ENCODE measurements around the gene CDCP2. TPM values are rescaled to one million over a fixed set of nuclear protein-coding genes. Genes with fewer than 3 reads are reported as not detected.
"Not testable (repeated sequence)": the region's sequence is repeated elsewhere in the genome, so short reads cannot be mapped to it uniquely, and the experiment has no call there.

CDCP2 gene
- total RNA-seq, 1 experiment from 2014 or later, result not detected

DNA sequence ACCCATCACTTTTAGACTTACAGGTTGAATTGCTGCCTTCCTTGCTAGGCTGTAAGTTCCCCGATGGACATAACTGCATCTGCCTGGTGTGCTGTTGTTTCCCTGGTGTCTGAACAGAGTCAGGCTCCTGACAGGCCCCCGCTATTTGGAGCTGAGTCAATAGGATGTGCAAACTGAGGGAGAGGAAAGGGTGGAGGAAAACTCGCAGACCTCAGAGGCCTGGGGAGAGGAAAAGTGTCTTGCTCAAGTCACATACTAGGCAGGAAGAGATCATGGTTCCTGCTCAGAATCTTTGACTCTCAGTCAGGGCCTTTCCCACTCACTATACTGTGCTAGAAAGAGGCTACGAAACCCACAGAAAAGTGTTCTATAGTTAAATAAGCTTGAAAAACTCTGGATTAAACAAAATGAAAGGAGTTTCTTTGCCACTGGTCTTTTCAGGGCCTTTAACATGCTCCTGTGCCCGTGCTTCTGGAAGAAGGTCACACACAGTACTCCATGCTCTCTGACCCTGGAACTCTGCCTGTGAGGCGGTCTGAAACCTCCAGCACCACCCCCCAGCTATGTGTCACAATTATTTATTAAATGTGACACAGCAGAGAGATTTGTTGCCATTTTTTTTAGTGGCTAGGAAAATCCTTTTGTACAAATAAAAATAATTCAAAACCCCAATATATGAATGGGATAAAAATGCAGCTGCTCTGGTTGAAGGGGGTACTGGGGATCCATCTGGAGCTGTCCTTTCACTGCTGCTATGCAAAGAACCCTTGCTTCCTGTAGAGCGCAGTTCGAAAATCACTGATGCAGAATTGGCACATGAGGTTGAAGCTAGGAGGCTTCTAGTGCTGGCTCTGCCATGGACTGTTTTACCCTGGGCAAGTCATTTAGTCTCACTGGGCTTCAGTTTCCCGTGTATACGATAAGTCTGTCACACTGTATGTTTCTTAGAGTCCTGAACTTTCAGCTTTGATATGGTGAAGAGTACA, 20.1 kb upstream of the CDCP2 start:
- Histone ChIP-seq H3K27me3 (no peaks in the 10 kb centered on the region), H3K9me3 (no peaks in the 10 kb centered on the region), H3K4me3 (no peak overlapping the region), H3K36me3 (no peaks in the 10 kb centered on the region)
- DNase-seq, result no peak

DNA sequence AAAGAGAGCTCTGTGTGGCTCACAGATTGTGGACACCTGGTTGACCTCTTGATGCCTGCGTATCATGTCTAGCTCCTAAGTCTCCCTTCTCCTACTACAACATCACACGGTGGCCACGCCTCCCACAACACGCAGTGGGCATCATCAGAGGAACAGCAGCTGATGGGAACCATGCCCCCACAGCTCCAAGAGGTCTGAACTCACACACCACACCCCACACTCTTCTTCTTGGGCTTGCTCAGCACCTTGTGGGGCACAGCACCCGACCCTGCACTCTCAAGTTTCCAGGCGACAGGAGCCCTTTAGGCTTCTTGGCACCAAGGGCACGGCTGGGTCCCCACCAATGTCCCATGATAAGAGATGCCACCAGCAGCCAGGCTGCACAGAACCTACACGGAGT, 18.8 kb upstream of the CDCP2 start:
- Histone ChIP-seq H3K36me3 (no peaks in the 10 kb centered on the region), H3K4me3 (no peak overlapping the region), H3K9me3 (no peaks in the 10 kb centered on the region), H3K27me3 (no peaks in the 10 kb centered on the region)
- DNase-seq, result no peak

DNA sequence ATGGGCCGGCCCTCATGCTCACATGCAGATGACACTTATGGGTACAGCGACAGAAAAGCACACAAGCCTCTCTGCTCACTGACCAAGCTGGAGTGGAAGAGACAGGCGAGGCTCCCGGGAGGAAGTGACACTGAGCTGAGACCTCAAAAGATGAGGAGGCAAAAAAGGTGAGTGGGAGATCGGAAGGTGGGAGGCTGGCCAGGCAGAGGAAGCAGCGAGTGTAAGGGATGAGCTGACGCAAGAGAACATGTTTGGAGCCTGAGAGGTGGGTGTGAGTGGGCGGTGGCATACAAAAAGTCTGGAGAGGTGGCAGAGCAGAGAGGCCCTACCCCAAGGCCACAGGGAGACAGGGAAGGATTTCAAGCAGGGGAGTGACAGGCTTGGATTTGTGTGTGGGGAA, 18.2 kb upstream of the CDCP2 start:
- Histone ChIP-seq H3K9me3 (no peaks in the 10 kb centered on the region), H3K4me3 (no peak overlapping the region), H3K27me3 (no peaks in the 10 kb centered on the region), H3K36me3 (no peaks in the 10 kb centered on the region)
- no peak for DNase-seq

DNA sequence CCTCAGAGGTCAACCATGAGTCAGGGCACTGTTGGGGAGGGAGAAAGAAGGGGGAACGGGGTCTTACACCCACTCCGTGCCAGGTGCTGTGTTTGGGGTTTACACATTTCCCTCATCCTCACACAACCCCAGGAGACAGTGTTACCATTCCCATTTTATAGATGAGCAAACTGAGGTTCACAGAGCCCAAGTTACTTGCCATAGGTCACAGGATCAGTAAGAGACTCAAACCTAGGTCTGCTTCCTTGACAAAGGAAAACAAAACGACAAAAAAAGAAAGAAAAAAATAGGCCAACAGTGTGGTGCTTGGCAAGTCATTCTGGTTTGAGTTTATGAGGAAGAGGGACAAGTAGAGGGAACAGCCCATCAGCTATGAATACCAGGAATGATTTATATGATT, 16.3 kb upstream of the CDCP2 start:
- DNase-seq, result no peak
- no peaks in the 10 kb centered on the region for H3K9me3 ChIP-seq
- H3K4me3 ChIP-seq, result no peak overlapping the region
- H3K27me3 ChIP-seq, result no peaks in the 10 kb centered on the region
- no peaks in the 10 kb centered on the region for H3K36me3 ChIP-seq

DNA sequence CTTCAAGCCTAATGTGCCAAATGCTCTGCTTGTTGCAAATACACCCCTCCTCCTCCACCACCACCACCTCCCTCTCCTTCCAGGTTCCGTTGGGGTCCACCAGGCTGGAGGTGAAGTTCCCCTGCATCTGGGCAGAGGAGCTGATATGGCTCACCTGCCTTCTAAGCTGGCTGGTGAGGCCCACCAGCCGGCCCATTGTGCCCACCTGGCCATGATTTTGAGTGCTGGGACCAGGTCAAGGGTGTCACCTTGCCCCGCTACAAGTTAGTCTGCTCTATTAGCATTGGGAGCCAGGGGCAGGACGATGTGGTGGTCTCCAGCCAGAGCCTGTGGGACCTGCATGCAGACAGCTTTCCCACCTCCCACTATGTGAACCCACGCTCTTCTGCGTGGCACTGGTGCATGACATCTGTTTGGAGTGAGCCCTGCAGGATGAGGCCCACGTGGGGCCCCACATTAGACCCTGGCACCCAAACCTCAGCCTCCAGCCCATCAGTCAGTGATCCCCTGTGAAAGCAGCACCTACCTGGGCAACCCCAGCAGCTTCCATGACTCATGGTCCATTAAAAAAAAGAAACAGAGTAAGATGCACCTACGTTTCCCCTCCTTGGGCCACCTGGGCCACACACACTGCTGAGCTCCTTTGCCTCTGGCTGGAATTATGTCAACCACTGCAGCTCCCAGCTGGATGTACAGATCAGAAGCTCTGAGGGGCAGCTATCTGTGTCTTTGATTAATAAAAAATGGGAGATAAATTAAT, 15.6 kb upstream of the CDCP2 start:
- no peak overlapping the region for H3K4me3 ChIP-seq
- DNase-seq, result no peak
- H3K9me3 ChIP-seq, result no peaks in the 10 kb centered on the region
- H3K36me3 ChIP-seq, result no peaks in the 10 kb centered on the region
- no peaks in the 10 kb centered on the region for H3K27me3 ChIP-seq

DNA sequence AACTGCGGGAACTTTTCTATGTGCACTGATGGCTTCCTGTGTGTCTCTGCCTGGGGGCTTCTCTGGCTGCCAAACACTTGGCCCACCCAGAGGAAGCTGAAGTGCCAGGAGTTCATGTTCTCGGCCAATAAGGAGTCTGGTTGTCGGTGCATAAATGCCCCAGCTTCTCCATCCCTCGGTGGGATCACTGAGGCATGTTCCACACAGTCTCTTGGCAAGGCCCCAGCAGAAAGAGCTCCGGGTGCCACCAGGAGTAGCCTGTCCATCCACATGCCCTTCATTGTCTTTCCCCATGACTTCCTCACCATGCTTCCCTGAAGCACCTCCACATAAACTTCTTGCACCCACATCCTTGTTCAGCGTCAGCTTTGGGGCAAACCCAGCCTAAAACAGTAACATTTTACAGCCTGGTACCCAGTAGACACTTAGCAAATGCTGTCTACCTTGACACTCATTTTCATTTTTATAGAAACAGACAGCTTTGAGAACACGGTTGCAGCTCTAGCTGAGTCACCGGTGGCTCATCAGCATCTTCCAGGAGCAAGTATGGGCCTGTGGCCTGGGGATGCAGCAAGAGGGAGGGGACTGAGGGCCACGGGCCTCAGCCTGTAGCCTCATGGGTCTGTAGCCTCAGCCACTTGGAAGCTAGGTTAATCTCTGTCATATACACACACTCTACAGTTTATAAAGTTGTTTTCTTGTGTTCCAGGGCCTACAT, 14.8 kb upstream of the CDCP2 start:
- H3K27me3 ChIP-seq, result no peaks in the 10 kb centered on the region
- no peaks in the 10 kb centered on the region for H3K36me3 ChIP-seq
- H3K4me3 ChIP-seq, result no peak overlapping the region
- peak; percentile 66 for DNase-seq
- no peaks in the 10 kb centered on the region for H3K9me3 ChIP-seq

DNA sequence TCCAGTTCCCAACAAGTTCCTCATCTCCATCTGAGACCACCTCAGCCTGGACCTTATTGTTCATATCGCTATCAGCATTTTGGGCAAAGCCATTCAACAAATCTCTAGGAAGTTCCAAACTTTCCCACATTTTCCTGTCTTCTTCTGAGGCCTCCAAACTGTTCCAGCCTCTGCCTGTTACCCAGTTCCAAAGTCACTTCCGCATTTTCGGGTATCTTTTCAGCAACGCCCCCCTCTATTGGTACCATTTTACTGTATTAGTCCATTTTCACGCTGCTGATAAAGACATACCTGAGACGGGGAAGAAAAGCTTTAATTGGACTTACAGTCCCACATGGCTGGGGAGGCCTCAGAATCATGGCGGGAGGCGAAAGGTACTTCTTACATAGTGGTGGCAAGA, 13.6 kb upstream of the CDCP2 start:
- not testable (repeated sequence) for DNase-seq, H3K27me3 ChIP-seq, H3K9me3 ChIP-seq, H3K36me3 ChIP-seq, H3K4me3 ChIP-seq

DNA sequence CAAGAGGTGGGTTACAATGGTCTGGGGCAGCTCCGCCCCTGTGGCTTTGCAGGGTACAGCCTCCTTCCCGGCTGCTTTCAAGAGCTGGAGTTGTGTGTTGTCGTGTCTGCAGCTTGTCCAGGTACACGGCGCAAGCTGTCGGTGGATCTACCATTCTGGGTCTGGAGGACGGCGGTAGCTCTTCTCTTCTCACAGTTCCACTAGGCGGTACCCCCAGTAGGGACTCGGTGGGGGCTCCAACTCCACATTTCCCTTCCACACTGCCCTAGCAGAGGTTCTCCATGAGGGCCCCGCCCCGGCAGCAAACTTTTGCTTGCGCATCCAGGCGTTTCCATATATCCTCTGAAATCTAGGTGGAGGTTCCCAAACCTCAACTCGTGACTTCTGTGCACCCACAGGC, 12.3 kb upstream of the CDCP2 start:
- H3K4me3 ChIP-seq, result no peak overlapping the region
- no peaks in the 10 kb centered on the region for H3K27me3 ChIP-seq
- H3K36me3 ChIP-seq, result no peaks in the 10 kb centered on the region
- no peak for DNase-seq
- H3K9me3 ChIP-seq, result no peaks in the 10 kb centered on the region

DNA sequence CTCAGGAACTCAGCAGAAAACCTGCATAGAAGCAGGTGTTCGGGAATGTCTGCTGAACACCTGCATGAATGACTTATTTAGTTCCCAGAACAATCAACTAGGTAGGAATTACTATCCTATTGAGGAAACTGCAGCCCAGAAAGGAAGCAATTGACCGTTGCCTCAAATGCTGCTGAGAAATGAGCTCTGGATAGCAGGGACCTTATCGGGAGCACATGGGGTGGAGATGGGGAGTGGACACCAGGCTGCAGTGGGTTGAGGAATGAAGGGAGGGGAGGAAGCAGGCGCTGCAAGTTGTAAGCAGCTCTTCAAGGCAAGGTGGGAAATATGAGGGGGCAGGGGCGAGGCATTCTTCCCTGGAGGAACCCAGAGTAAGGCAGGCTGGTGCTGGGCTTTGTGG, 10.8 kb upstream of the CDCP2 start:
- H3K9me3 ChIP-seq, result no peaks in the 10 kb centered on the region
- H3K36me3 ChIP-seq, result no peaks in the 10 kb centered on the region
- no peaks in the 10 kb centered on the region for H3K27me3 ChIP-seq
- H3K4me3 ChIP-seq, result no peak overlapping the region
- DNase-seq, result no peak

DNA sequence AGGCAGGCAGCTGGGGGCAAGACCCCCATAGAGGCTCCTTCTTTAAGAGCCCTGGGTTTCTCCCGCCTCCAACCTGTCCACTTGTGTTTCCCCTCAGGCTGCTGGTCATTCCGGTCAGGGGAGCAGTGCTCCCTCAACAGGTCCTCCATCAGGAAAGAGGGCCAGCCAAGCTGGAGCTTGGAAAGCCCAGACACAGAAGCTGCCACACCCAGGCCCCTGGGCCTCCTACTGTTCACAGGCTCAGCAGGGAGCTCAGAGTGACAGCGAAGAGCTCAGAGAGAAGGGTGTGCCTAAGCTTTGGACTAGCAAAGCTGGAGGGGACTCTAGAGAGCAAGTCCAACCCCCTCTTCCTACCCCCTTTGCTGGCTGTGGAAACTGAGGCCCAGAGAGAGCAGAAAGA, 10.3 kb upstream of the CDCP2 start:
- Histone ChIP-seq H3K9me3 (no peaks in the 10 kb centered on the region), H3K4me3 (no peak overlapping the region), H3K27me3 (no peaks in the 10 kb centered on the region), H3K36me3 (no peaks in the 10 kb centered on the region)
- no peak for DNase-seq

DNA sequence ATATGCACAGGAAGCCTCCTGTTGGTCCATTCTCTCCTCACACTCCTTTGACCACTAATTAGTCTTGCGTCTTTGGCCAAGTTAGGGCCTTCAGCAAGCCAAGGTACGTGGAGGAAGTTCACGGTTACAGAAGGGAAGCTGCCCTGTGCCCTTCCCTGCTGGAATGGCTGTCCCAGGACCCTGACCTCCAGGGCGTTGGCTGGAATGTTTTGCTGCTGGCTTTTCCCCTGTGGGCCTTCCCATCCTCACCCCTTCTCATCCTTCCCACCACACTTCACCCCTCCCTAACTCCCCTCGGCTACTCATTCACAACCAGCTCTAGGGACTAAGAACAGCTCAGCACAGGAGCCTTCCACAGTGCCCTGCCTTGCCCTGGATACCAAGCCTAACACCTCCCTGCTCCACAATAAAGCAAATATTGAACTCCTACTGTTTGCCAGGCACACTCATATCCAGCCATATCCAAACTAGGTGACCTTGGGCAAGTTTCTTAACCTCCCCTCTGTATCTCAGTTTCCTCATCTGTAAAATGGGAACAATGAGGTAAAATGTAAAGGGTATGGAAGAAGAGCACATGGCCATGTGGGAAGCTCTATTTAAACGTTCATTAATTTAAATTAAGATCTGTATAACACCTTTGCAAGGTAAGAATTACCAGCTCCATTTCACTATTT, 8.8 kb upstream of the CDCP2 start:
- Histone ChIP-seq H3K27me3 (no peaks in the 10 kb centered on the region), H3K9me3 (no peaks in the 10 kb centered on the region), H3K4me3 (no peak overlapping the region), H3K36me3 (no peaks in the 10 kb centered on the region)
- no peak for DNase-seq

DNA sequence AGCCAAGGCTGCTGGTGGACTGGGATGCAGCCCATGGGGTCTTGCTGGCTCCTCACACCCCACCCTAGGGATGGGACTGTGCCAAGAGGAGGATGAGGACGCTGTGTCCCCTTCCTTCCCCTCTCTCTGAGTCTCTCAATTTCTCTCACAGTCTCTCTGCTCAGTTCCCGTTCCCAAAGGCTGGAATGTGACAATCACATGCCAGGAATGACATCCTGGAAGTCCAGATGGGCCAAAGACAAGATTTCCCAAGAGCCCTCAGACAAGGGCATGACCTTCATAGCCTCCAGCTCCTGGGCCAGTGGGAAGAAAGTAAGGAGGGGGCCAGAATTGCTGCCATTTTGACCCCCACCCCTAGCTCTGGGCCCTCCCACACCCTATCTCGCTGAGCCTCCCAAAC, 7.6 kb upstream of the CDCP2 start:
- Histone ChIP-seq H3K27me3 (no peaks in the 10 kb centered on the region), H3K9me3 (no peaks in the 10 kb centered on the region), H3K36me3 (no peaks in the 10 kb centered on the region), H3K4me3 (no peak overlapping the region)
- DNase-seq, result no peak

DNA sequence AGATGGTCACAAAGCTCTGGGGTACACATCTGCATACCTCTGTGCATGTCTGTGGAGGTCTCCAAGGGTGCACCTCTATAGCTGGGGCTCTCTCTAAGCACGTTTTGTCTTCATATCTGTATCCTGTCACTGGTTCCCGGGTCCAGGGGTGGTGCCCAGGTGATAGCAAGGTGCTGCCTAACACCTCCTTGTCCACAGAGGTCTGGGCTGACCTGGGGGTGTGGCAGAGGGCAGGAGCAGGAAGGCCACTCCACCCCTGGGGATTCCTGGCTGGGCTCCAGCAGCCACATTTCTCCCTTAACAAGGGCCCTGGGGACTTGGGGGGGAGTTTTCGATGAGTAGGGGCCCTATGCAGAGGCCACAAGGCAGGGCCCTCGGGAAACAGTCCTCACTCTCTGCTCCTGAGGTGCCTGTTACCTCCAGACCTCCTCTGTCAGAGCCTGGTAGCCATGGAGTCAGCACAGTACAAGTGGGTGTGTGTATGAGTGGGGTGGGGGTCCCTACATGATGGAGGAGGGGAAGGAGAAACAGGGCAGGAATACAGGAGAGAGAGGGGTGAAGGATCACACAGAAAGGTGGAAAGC, 7.0 kb upstream of the CDCP2 start:
- Histone ChIP-seq H3K4me3 (no peak overlapping the region), H3K9me3 (no peaks in the 10 kb centered on the region), H3K36me3 (no peaks in the 10 kb centered on the region), H3K27me3 (no peaks in the 10 kb centered on the region)
- no peak for DNase-seq

DNA sequence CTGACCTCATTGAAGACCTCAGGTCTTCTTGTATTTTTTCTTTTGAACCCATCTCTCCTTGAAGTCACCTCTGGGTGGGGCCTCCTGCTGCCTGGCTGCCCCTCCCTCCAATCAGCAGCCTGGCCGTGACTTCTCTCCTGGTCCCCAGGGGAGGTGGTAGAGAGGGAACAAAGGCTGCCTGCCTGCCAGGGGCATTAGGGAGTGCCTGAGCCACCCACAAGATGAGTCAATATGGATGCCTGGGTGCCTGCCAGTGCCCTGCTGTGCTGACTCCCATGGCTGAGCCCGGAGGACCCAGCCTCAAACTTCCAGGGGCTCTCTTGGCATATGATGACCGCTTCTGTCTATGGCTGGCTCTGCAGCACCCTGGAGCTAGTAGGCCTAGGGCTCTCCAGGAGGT, 5.3 kb upstream of the CDCP2 start:
- Histone ChIP-seq H3K27me3 (no peaks in the 10 kb centered on the region), H3K4me3 (no peak overlapping the region), H3K9me3 (no peaks in the 10 kb centered on the region), H3K36me3 (no peaks in the 10 kb centered on the region)
- DNase-seq, result peak; percentile 92

DNA sequence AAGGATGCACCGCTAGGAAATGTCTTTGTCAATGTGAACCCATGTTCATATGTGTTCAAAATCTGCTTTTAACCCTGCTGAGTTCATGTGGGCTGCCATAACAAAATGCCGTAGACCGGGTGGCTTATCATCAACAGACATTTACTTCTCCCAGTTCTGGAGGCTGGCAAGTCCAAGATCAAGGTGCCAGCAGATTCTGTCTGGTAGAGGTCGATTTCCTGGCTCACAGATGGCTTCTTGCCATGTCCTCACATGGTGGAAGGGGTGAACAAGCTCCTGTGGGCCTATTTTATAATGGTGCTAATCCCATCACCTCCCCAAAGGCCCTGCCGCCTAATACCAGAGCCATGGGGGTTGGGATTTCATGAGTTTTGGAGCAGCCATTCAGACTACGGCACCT, 4.6 kb upstream of the CDCP2 start:
- H3K9me3 ChIP-seq, result no peaks in the 10 kb centered on the region

DNA sequence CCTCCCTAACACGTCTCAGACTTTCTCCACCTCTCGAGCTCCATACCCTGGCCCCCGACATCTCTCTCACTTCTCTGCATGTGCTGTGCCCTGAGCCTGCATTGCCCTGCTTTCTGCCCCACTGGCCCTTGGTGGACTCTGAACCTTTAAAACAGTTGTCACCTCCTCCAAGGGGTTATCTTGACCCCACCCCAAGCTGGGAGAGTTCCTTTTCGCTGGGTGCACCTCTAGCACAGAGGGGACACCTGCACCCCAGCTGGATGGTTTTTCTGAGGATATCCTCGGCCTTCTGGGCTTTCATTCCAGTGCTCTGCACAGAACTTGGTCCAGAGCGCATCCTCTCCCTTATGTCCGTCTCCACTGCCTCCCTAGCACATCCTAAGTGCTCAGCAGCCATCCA, 4.2 kb upstream of the CDCP2 start:
- no peak overlapping the region for H3K4me3 ChIP-seq
- H3K9me3 ChIP-seq, result no peaks in the 10 kb centered on the region
- no peaks in the 10 kb centered on the region for H3K36me3 ChIP-seq
- no peaks in the 10 kb centered on the region for H3K27me3 ChIP-seq
- DNase-seq, result no peak

More for the DNA sequence above, 4.6 kb upstream of the CDCP2 start:
- H3K36me3 ChIP-seq, result no peaks in the 10 kb centered on the region
- H3K27me3 ChIP-seq, result no peaks in the 10 kb centered on the region
- DNase-seq, result no peak
- H3K4me3 ChIP-seq, result no peak overlapping the region
